ENCODE results near the gene ZNF143. TPM values are rescaled to one million over a fixed set of nuclear protein-coding genes. Genes with fewer than 3 reads are reported as not detected.

The ZNF143 gene
- total and polyA plus RNA-seq, 10 of the 15 experiments (the other 5 are each of a cell fraction or from before 2014, with no cell fraction given), result 13.6 to 48.7 (median 19.4) TPM

DNA sequence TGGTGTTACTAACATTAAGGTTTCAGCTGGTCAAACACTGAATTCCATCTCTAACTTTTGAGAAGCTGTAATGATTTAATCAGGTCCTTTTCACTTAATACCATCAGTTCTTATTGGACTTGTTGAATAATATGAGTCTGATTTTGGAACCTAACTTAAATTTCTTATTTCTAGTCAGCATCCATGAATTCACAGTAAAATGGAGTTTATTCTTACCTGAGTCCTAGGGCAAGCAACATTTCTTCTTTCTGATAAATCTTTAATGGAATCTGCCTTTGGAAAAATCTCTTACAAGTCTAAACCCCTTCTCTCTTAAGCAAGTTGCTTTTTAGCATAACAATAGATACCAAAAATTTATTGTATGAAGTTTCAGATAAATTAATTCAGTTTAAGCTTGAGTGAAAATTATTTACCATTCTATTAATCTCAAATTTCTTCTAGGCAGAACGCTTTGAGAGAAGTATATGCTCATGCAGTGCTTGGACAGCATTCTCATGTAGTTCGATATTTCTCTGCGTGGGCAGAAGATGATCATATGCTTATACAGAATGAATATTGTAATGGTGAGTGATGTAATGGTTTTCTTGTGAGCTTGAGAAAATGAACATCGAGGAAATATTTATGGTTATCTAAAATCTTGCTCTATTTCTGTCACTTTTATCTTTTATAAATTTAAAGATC lies 116.0 kb downstream of the ZNF143 start (continued):
- TF ChIP-seq SMAD1 (IDR thresholded peaks at IDR 0.05; ENCODE audit: low read depth, partially characterized antibody) (no peak), EGR1 (IDR thresholded peaks at IDR 0.05; ENCODE audit: borderline replicate concordance in 1 of 2, low read depth in 2 of 2, low read length in 2 of 2) (peak in 1 of 2 experiments; percentile 19; a peak in 1 of 3 replicates)

DNA sequence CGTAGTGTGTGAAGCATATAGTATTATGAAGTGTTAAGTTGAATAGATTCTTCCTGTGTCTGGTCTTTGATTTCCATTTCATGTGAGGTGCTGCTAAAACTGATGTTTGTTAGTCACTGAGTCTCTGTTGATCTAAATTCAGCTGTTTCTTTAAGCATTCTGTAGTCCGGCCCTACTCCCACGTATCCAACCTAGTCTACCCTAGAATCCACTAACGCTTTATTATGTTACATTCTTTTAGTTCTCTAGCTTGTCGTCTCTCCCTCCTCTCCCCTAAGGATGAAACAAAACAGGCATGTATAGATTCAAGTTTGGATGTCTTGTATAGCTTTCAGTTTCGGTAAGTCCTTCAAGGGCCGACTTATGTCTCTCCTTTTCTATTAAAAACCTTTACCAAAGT lies 116.7 kb downstream of the ZNF143 start:
- POLR2A ChIA-PET, result interaction anchor here (0.5 to 4.0 kb wide), 14 partner anchors 9 to 232 kb away, joined by 3 to 19 read pairs (median 4); partner anchors contain the start of gene ZNF143
- ATAC-seq (no peak), FAIRE-seq (no peak), DNase-seq (ENCODE audit: low read depth, low spot score) (no peak)
- peak overlapping the region; percentile 90 for H3K4me3 ChIP-seq
- H3K27ac ChIP-seq (ENCODE audit: control insufficient read depth, insufficient read depth), result peak overlapping the region; percentile 90
- no peaks in the 10 kb centered on the region for H3K4me1 ChIP-seq (ENCODE audit: control insufficient read depth, insufficient read depth, low read length)
- intact Hi-C loops (cut with micrococcal nuclease; ENCODE audit: unreplicated experiment) (loop anchor here (1.0 to 2.0 kb wide), 2 partner anchors 36 to 171 kb away; no protein-coding TSS in a partner anchor), in situ Hi-C loops (cut with MboI) (no loop called here)
- peak overlapping the region; percentile 16 for H2AFZ ChIP-seq (ENCODE audit: control insufficient read depth, low read depth, low read length)
- RAD21 ChIA-PET (ENCODE audit: unreplicated experiment), result interaction anchor here (0.9 to 4.0 kb wide), 16 partner anchors 10 to 170 kb away, joined by 3 to 46 read pairs (median 6); partner anchors contain the start of genes SWAP70 and ZNF143
- H3K9ac ChIP-seq (ENCODE audit: control insufficient read depth, insufficient read depth, low read length), result peak overlapping the region; percentile 7
- H3K36me3 ChIP-seq (ENCODE audit: control insufficient read depth in 2 of 2, insufficient read depth in 2 of 2, low read length in 1 of 2), result peaks cover 2 to 12% of the 10 kb centered on the region in 2 experiments
- no peaks in the 10 kb centered on the region for H3K27me3 ChIP-seq (replicated peaks in 1 of 2; ENCODE audit: control insufficient read depth in 2 of 2, insufficient read depth in 2 of 2, low read length in 1 of 2)
- H4K20me1 ChIP-seq (ENCODE audit: control insufficient read depth, insufficient read depth), result no peaks in the 10 kb centered on the region
- SMC1A ChIA-PET (ENCODE audit: uncharacterized antibody, unreplicated experiment), result interaction anchor here (0.8 to 3.8 kb wide), 13 partner anchors 11 to 727 kb away, joined by 3 to 64 read pairs (median 14); partner anchors contain the start of gene ADM
- H3K4me2 ChIP-seq (ENCODE audit: control insufficient read depth, insufficient read depth), result peak overlapping the region; percentile 41
- H3K79me2 ChIP-seq (ENCODE audit: control insufficient read depth, insufficient read depth, low read length), result peaks cover 64% of the 10 kb centered on the region
- WGBS (ENCODE audit: insufficient coverage, insufficient replicate concordance, low lambda C conversion rate, missing lambda C conversion rate), result 1% methylated on average over 7 of the region's 7 CpGs
- no peaks in the 10 kb centered on the region for H3K9me3 ChIP-seq (replicated peaks; ENCODE audit: control insufficient read depth, insufficient read depth, low read length)
- BruUV-seq (replicated peaks), result no TSS peak
- CTCF ChIA-PET, result interaction anchor here (0.5 to 3.7 kb wide), 13 partner anchors 9 to 480 kb away, joined by 3 to 31 read pairs (median 7); no protein-coding TSS in a partner anchor
- TF ChIP-seq SIN3A (IDR thresholded peaks at IDR 0.05; ENCODE audit: low read depth, low read length) (0 out of 2 replicates have a peak, but pooled peaks have one; percentile 40), POLR2AphosphoS5 (IDR thresholded peaks at IDR 0.05; ENCODE audit: low read length) (no peak), ETV6 (conservative IDR thresholded peaks at IDR 0.05 in 1 of 2, IDR thresholded peaks at IDR 0.05 in 1 of 2; ENCODE audit: borderline replicate concordance in 1 of 2, low read depth in 1 of 2) (no peak), MXI1 (IDR thresholded peaks at IDR 0.05; ENCODE audit: low read depth, low read length) (0 out of 2 replicates have a peak, but pooled peaks have one; percentile 25), MTA2 (IDR thresholded peaks at IDR 0.05; ENCODE audit: low read depth) (no peak), DPF2 (IDR thresholded peaks at IDR 0.05) (no peak), MEF2A (IDR thresholded peaks at IDR 0.05; ENCODE audit: insufficient read depth, low read depth, low read length) (no peak), SMC3 (IDR thresholded peaks at IDR 0.05; ENCODE audit: borderline replicate concordance, low read length) (no peak), CEBPB (IDR thresholded peaks at IDR 0.05; ENCODE audit: borderline replicate concordance in 1 of 2, low read depth in 2 of 2, low read length in 2 of 2) (no peak), ZNF217 (IDR thresholded peaks at IDR 0.05) (no peak), KAT2A (conservative IDR thresholded peaks at IDR 0.05; ENCODE audit: control insufficient read depth, low read depth, low read length) (no peak), PAX8 (IDR thresholded peaks at IDR 0.05) (no peak), SRF (IDR thresholded peaks at IDR 0.05; ENCODE audit: low read depth in 2 of 2, low read length in 2 of 2) (no peak)
- TF ChIP-seq, protein P1, sequence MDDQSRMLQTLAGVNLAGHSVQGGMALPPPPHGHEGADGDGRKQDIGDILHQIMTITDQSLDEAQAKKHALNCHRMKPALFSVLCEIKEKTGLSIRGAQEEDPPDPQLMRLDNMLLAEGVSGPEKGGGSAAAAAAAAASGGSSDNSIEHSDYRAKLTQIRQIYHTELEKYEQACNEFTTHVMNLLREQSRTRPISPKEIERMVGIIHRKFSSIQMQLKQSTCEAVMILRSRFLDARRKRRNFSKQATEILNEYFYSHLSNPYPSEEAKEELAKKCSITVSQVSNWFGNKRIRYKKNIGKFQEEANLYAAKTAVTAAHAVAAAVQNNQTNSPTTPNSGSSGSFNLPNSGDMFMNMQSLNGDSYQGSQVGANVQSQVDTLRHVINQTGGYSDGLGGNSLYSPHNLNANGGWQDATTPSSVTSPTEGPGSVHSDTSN (IDR thresholded peaks at IDR 0.05; ENCODE audit: insufficient replicate concordance, low read depth, low read length), result no peak
- TF ChIP-seq, protein P2, sequence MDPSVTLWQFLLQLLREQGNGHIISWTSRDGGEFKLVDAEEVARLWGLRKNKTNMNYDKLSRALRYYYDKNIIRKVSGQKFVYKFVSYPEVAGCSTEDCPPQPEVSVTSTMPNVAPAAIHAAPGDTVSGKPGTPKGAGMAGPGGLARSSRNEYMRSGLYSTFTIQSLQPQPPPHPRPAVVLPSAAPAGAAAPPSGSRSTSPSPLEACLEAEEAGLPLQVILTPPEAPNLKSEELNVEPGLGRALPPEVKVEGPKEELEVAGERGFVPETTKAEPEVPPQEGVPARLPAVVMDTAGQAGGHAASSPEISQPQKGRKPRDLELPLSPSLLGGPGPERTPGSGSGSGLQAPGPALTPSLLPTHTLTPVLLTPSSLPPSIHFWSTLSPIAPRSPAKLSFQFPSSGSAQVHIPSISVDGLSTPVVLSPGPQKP (IDR thresholded peaks at IDR 0.05; ENCODE audit: low read depth, low read length), result no peak
- TF ChIP-seq, protein P3, sequence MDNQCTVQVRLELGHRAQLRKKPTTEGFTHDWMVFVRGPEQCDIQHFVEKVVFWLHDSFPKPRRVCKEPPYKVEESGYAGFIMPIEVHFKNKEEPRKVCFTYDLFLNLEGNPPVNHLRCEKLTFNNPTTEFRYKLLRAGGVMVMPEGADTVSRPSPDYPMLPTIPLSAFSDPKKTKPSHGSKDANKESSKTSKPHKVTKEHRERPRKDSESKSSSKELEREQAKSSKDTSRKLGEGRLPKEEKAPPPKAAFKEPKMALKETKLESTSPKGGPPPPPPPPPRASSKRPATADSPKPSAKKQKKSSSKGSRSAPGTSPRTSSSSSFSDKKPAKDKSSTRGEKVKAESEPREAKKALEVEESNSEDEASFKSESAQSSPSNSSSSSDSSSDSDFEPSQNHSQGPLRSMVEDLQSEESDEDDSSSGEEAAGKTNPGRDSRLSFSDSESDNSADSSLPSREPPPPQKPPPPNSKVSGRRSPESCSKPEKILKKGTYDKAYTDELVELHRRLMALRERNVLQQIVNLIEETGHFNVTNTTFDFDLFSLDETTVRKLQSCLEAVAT (IDR thresholded peaks at IDR 0.05), result peak; percentile 76
